Activated T-cell treated with anti-CD3 and anti-CD28 coated beads, Interleukin-2, amount 50 U/mL, for 4 hours (primary cell): ENCODE measurements around the gene MEGF9. TPM values are rescaled to one million over a fixed set of nuclear protein-coding genes. Genes with fewer than 3 reads are reported as not detected.

Experiments
- ATAC-seq, 2 donors: fragments of 200-7000 bp; cut with Tn5 transposase; one replicate each; pipeline ENCODE4 v1.10.0; 2021
- DNase-seq: peaks from one replicate; pipeline ENCODE4 v3.0.0-alpha.2; 2020
- H3K27me3 Mint-ChIP-seq: one replicate; pipeline ENCODE4 v1.8.0; 2021; ENCODE audit warnings: low read depth, mixed read lengths
- H3K36me3 Mint-ChIP-seq: one replicate; pipeline ENCODE4 v1.8.0; 2022; ENCODE audit warnings: mixed read lengths; ENCODE audit not compliant: insufficient read depth
- H3K4me1 Mint-ChIP-seq: one replicate; pipeline ENCODE4 v1.8.0; 2021; ENCODE audit warnings: low read depth, mixed read lengths
- H3K4me3 Mint-ChIP-seq: one replicate; pipeline ENCODE4 v1.8.0; 2021; ENCODE audit warnings: mild to moderate bottlenecking, moderate library complexity, mixed read lengths
- H3K9me3 Mint-ChIP-seq: one replicate; pipeline ENCODE4 v1.8.0; 2021; ENCODE audit warnings: mixed read lengths
- total RNA-seq, 3 donors: library from RNA; stranded (reverse); gene quantifications; one replicate each; pipeline ENCODE4 v1.2.1, GENCODE V29; 2021

MEGF9 gene
- total RNA-seq, 3 donors from 2014 or later = 3.1 to 4.2 (median 3.4) TPM

DNA sequence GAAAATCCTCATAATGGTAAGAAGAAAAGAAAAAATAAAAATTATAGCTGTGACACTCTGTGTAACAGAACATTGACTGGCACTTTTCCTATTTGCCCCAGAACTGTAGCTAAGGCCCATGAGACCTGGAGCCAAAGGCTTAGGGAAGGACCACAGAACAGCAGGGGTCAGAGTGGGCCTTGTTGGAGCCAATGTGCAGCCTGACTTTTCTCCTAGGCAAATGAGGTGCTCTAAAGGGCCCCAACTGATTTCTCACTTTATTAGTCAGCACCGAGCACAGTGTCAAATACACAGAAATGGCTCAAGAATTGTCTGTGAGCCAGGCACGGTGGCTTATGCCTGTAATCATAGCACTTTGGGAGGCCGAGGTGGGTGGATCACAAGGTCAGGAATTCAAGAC is 4.0 kb upstream of the MEGF9 start:
- Mint-ChIP-seq H3K36me3 (peaks cover 1% of the 10 kb centered on the region), H3K27me3 (no peaks in the 10 kb centered on the region), H3K4me1 (peaks cover 3% of the 10 kb centered on the region), H3K4me3 (no peak overlapping the region), H3K9me3 (no peaks in the 10 kb centered on the region)
- DNase-seq (no peak), ATAC-seq (no peak)

DNA sequence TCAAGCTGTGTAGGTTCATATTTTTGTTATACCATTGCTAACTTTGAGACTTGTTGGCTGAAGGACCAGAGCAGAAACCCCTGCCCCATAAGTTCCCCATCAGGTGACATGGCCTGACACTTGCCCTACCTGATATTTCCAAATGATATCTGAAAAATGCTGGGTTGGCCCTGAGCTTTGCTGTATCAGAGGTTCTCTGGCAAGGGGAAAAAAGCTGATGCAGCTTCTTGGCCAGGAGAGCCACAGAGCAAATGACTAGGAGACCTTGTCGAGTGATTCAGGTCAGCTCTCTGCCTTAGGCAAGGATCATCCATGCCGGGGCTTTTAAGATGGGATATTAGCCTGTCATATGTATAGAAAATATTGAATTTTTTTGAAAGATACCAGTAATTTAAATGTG is 2.9 kb upstream of the MEGF9 start:
- Mint-ChIP-seq H3K36me3 (peaks cover 1% of the 10 kb centered on the region), H3K4me3 (no peak overlapping the region), H3K9me3 (no peaks in the 10 kb centered on the region), H3K4me1 (peaks cover 14% of the 10 kb centered on the region), H3K27me3 (no peaks in the 10 kb centered on the region)
- DNase-seq (no peak), ATAC-seq (no peak)

DNA sequence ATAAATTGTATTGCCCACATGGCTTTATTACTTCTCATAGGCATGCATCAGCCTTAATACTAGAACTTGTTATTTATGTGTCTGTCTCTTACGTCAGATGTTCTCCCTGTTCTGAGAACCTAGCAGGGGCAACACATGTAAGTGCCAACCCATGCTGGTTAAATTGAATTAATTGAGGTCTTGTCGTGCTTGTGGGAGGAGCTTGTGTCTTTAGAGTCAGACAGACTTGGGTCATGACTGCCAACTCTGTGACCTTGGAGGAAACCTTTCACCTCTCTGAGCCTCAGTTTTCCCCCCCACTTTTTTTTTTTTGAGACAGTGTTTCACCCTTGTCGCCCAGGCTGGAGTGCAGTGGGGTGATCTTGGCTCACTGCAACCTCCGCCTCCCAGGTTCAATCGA is 2.2 kb upstream of the MEGF9 start:
- ATAC-seq = no peak
- H3K4me1 Mint-ChIP-seq = peaks cover 21% of the 10 kb centered on the region
- H3K36me3 Mint-ChIP-seq = peaks cover 1% of the 10 kb centered on the region
- H3K27me3 Mint-ChIP-seq = no peaks in the 10 kb centered on the region
- H3K9me3 Mint-ChIP-seq = no peaks in the 10 kb centered on the region
- no peak for DNase-seq
- H3K4me3 Mint-ChIP-seq = peak overlapping the region; percentile 2

DNA sequence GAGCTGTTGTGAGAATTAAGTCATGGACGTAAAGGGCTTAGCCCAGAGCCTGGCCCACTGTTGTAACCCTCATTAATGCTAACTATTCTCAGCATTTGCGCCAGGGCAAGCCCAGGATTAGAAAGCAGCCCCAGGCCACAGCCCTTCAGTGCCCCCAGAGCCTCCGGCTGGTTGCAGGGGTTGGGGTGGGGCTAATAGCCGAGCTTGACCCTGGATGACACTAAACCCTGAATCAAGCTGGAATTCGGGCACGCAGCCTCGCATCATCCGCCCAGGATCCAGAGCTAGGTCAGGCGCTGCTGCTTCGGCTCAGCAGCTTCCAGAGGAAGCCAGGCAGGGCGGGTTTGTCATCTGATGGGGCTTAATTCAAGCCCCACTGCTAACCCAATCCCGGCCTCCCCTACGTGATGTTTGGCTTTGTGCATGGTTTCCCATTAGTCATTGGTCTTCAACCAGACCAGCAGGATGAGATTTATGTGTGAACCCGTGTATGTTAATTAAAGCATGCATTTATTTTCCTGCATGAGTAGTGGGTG is 1.2 kb upstream of the MEGF9 start:
- H3K4me1 Mint-ChIP-seq = peaks cover 30% of the 10 kb centered on the region
- ATAC-seq (no peak), DNase-seq (no peak)
- H3K36me3 Mint-ChIP-seq = no peaks in the 10 kb centered on the region
- H3K4me3 Mint-ChIP-seq = peak overlapping the region; percentile 85
- no peaks in the 10 kb centered on the region for H3K9me3 Mint-ChIP-seq
- no peaks in the 10 kb centered on the region for H3K27me3 Mint-ChIP-seq

DNA sequence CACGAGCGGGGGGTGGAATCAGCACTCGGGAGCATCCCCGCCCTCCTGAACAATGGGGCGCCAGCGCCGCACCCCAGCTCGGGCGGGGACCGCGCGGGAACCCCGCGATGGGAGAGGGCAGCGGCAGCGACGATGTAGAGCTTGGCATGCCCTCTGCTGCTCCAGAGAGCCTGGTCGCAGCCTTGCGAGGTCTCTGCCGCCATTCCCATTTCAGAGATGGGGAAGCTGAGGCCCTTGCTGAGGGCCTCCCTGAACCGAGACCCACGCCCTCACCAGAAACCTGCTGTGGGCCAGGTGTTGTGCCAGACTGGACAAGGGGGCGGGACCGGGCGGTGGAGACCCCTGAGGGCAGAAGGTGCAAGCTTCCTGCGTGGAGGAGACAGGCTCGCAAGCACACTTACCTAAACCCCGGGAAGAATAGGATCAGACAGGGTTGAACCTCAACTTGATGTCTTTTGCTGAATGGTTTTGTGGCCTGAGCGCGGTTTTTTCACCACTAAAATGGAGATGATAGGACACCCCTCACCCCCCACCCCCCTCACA is 647 bp upstream of the MEGF9 start:
- H3K4me1 Mint-ChIP-seq = peaks cover 34% of the 10 kb centered on the region
- H3K9me3 Mint-ChIP-seq = no peaks in the 10 kb centered on the region
- ATAC-seq (no peak), DNase-seq (no peak)
- no peaks in the 10 kb centered on the region for H3K36me3 Mint-ChIP-seq
- peak overlapping the region; percentile 85 for H3K4me3 Mint-ChIP-seq
- H3K27me3 Mint-ChIP-seq = no peaks in the 10 kb centered on the region

GRCh38 chr9:120713257-120714087 is 798 bp downstream of the MEGF9 start:
- no peak for ATAC-seq
- peaks cover 41% of the 10 kb centered on the region for H3K4me1 Mint-ChIP-seq
- no peaks in the 10 kb centered on the region for H3K36me3 Mint-ChIP-seq
- H3K9me3 Mint-ChIP-seq = no peaks in the 10 kb centered on the region
- H3K27me3 Mint-ChIP-seq = no peaks in the 10 kb centered on the region
- peak overlapping the region; percentile 91 for H3K4me3 Mint-ChIP-seq
- no peak for DNase-seq

DNA sequence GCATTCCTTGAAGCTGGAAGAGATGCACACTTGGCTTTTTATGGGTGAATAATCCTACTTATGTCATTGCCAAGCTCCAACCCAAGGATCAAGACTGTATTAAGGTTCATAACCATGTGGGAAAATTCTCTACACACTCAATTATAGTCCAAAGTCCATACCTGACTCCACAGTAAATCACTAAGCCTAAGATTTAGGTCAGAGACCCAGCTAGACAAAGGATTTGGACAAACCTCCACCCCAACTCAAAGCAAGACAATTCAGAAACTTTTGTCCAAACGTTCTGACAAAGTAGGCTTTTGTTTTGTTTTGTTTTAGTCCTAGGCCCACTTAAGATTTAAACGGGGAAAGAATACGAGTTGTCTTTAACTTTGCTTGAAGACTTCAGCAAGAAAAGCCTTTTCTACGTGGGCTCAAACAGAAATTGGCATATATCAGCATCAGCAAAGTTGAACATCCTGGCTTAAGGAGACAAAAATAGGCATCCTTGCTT is 1.7 kb downstream of the MEGF9 start:
- Mint-ChIP-seq H3K4me3 (peak overlapping the region; percentile 91), H3K27me3 (no peaks in the 10 kb centered on the region), H3K36me3 (peaks cover under 1% of the 10 kb centered on the region), H3K9me3 (no peaks in the 10 kb centered on the region), H3K4me1 (peaks cover 42% of the 10 kb centered on the region)
- ATAC-seq (no peak), DNase-seq (no peak)

DNA sequence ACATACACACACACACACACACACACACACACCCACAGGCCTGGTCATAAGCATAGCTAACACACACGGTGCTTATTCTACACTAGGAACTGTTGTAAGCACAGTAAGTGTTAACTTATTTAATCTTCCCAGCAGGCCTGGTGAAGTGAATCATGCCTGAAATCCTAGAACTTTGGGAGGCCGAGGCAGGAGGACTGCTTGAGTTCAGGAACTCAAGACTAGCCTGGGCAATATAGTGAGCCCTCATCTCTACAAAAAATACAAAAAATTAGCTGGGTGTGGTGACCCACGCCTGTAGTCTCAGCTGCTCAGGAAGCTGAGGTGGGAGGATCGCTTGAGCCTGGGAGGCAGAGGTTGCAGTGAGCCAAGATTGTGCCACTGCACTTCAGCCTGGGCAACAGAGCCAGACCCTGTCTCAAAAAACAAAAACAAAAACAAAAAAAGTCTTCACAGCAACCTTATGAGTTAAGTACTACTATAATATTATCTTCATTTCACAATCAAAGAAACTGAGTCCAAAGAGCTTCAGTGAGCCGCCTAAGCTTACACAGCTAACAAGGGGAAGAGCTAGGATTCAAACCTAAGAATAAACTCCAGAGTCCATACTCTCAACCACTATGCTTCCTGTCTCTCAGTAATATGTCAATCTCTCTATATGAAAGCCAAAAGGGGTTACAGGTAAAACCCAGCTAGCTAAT is 2.3 kb downstream of the MEGF9 start:
- Mint-ChIP-seq H3K9me3 (no peaks in the 10 kb centered on the region), H3K4me3 (peak overlapping the region; percentile 91), H3K4me1 (peaks cover 46% of the 10 kb centered on the region), H3K27me3 (no peaks in the 10 kb centered on the region), H3K36me3 (peaks cover 1% of the 10 kb centered on the region)
- no peak for DNase-seq
- ATAC-seq = no peak

DNA sequence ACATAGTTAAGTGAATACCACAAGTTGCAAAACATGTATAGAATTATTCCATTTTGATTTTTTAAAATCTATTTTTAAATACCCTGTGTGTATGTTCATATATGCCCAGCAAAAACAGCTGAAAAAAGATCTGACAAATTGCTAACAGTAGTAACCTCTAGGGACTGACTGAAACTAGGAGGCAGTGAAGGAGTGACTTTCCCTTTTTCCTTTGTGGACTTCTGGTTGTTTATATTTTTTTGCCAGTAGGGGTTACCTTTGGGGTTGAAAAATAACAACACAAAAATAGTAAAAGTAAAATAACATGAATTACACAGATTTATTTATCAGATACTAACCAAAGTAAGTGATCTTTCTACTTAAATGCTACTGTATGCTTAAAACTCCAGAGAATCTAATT is 2.9 kb downstream of the MEGF9 start:
- H3K9me3 Mint-ChIP-seq = no peaks in the 10 kb centered on the region
- H3K4me3 Mint-ChIP-seq = no peak overlapping the region
- peaks cover 1% of the 10 kb centered on the region for H3K36me3 Mint-ChIP-seq
- ATAC-seq (no peak), DNase-seq (no peak)
- H3K4me1 Mint-ChIP-seq = peaks cover 46% of the 10 kb centered on the region
- H3K27me3 Mint-ChIP-seq = no peaks in the 10 kb centered on the region

- Mint-ChIP-seq H3K4me3 (peak overlapping the region; percentile 68), H3K27me3 (no peaks in the 10 kb centered on the region), H3K9me3 (no peaks in the 10 kb centered on the region), H3K4me1 (peaks cover 52% of the 10 kb centered on the region), H3K36me3 (peaks cover 1% of the 10 kb centered on the region)
- ATAC-seq (no peak), DNase-seq (no peak)
Observed at GRCh38 chr9:120710110-120710981, 3.9 kb downstream of the MEGF9 start.

DNA sequence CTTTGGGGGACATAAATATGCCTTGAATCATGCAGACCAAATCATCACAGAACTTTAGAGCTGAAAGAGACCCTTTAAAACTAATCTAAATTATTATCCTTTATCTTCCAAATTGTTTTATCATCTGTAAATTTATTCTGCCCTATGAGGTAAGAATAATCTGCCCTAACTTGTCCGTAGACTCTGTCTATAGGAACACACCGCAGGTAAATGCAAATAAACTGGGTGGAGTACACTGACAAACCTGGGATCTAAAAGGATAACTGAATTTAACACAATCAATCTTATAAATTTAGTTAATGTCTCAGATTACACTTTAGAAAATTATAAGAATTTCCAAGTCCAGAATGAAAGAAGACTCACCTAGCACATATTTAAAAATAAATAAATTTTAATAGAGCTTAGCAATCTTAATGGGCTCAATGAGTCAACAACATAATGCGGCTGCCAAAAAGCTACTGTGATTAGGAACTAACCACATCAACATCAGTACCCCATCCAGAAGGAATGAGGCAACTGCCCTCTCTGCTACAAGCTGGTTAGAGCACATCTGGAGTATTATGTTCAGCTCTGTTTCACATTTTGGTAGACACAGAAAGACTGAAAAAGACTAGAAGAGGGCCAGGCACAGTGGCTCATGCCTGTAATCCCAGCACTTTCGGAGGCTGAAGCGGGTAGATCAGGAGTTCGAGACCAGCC is 5.6 kb downstream of the MEGF9 start:
- no peaks in the 10 kb centered on the region for H3K9me3 Mint-ChIP-seq
- no peak for DNase-seq
- H3K27me3 Mint-ChIP-seq = no peaks in the 10 kb centered on the region
- H3K4me1 Mint-ChIP-seq = peaks cover 54% of the 10 kb centered on the region
- ATAC-seq = no peak
- H3K36me3 Mint-ChIP-seq = peaks cover 7% of the 10 kb centered on the region
- H3K4me3 Mint-ChIP-seq = peak overlapping the region; percentile 8

DNA sequence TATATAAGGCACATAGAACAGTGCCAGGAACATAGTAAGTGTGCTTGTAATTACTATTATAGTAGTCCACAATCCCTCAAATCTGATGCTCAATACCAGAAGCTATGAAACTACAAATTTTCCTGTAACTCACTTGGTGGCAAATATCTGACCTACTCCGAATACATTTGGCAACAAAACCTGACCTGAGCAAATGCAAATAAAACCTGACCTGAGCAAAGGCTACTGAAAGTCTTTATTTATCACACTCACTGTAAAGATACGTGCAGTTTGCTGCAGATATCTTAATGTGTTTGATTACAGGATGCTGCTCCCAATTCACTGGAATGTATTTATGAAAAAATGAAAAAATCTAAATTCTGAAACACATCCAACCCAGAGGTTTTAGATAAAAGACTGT is 7.1 kb downstream of the MEGF9 start:
- peaks cover 42% of the 10 kb centered on the region for H3K4me1 Mint-ChIP-seq
- DNase-seq = no peak
- H3K9me3 Mint-ChIP-seq = no peaks in the 10 kb centered on the region
- no peak for ATAC-seq
- H3K4me3 Mint-ChIP-seq = no peak overlapping the region
- H3K36me3 Mint-ChIP-seq = peaks cover 9% of the 10 kb centered on the region
- H3K27me3 Mint-ChIP-seq = no peaks in the 10 kb centered on the region

DNA sequence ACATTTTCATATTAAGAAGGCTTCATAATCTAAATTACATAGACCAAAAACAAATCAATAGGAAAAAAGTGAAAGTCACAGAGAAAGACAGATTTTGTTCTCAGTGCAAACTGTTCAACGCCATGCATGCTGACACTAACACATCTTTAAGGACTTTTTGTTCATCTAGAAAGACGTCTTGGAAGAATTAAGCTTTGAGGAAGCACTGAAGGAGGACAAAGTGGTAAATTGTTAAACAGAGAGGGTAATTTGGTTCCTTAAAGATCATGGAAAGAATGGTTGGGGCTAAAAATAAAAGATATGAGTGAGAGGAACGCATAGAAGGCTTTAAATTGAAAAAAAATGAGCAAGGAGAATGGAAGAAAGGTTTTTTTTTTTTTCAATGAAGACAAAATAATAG is 9.1 kb downstream of the MEGF9 start:
- no peaks in the 10 kb centered on the region for H3K27me3 Mint-ChIP-seq
- ATAC-seq = no peak
- no peak for DNase-seq
- H3K4me1 Mint-ChIP-seq = peaks cover 24% of the 10 kb centered on the region
- peaks cover 11% of the 10 kb centered on the region for H3K36me3 Mint-ChIP-seq
- H3K9me3 Mint-ChIP-seq = no peaks in the 10 kb centered on the region
- H3K4me3 Mint-ChIP-seq = no peak overlapping the region
